ENCODE measurements around the gene POLR3G.

- no peak for TF ChIP-seq POLR2AphosphoS5 (IDR thresholded peaks at IDR 0.05; ENCODE audit: low read depth, low read length)
- no peak for TF ChIP-seq CTCF (IDR thresholded peaks at IDR 0.05)
These were observed 83.9 kb downstream of the POLR3G start, which contains the start of gene ADGRV1 for GRCh38 chr5:90558344-90559192.
